Transverse colon (tissue), 4 donors: ENCODE results near the gene TMEM132C. TPM values are rescaled to one million over a fixed set of nuclear protein-coding genes. Genes with fewer than 3 reads are reported as not detected.

ENCODE experiments used
- DNase-seq: peaks from one replicate; pipeline ENCODE4 v3.0.0-alpha.2; 2019
- H3K27ac ChIP-seq, 4 donors: fragments of 200-600 bp; sonication (generic); 2 replicates each; pipeline ENCODE4 v1.5.1; 2016 to 2018; ENCODE audit warnings: inconsistent platforms in 4 of 4
- H3K27me3 ChIP-seq: fragments of 200-600 bp; sonication (generic); 2 replicates; pipeline ENCODE4 v1.5.1; 2017; ENCODE audit warnings: inconsistent platforms
- H3K36me3 ChIP-seq, 4 donors: fragments of 200-600 bp; sonication (generic); 2 replicates each; pipeline ENCODE4 v1.5.1; 2017 to 2019; ENCODE audit warnings: inconsistent platforms in 4 of 4
- H3K4me1 ChIP-seq, 4 donors: fragments of 200-600 bp; sonication (generic); 2 replicates each; pipeline ENCODE4 v1.5.1; 2017 to 2020; ENCODE audit warnings: inconsistent platforms in 4 of 4
- H3K4me3 ChIP-seq, 4 donors: fragments of 200-600 bp; sonication (generic); 1 replicate in 1 of 4; 2 replicates in 3 of 4; pipeline versions ENCODE4 v1.5.1 to v1.6.1; 2017 to 2019; ENCODE audit warnings: inconsistent platforms in 4 of 4
- H3K9me3 ChIP-seq, 2 donors: fragments of 200-600 bp; sonication (generic); 2 replicates each; pipeline ENCODE4 v1.5.1; 2017 to 2019; ENCODE audit warnings: inconsistent platforms in 2 of 2
- CTCF ChIP-seq, 5 experiments: fragments of 200-600 bp in 3 of 5; fragments of 450-650 bp in 2 of 5; sonication (generic) in 3 of 5; IDR thresholded peaks; 1 replicate in 2 of 5; 2 replicates in 3 of 5; pipeline ENCODE4 v1.5.1; 2016 to 2017; ENCODE audit warnings: antibody characterized with exemption in 5 of 5, inconsistent platforms in 3 of 5, mild to moderate bottlenecking in 2 of 5, moderate library complexity in 1 of 5
- EP300 ChIP-seq: sonication (generic); formaldehyde crosslinking; IDR thresholded peaks from one replicate; pipeline ENCODE4 v1.6.1; 2017; ENCODE audit warnings: antibody characterized with exemption, low read depth
- POLR2A ChIP-seq: fragments of 450-650 bp; IDR thresholded peaks from one replicate; pipeline ENCODE4 v1.6.1; 2016; ENCODE audit warnings: antibody characterized with exemption, mild to moderate bottlenecking, moderate library complexity
- POLR2AphosphoS5 ChIP-seq, 3 donors: sonication (generic); formaldehyde crosslinking; IDR thresholded peaks; one replicate each; pipeline ENCODE4 v1.6.1; 2016; ENCODE audit warnings: antibody characterized with exemption in 3 of 3
- WGBS, 2 donors: methylation state at CpG; one replicate each; pipeline ENCODE4 v1.1.5; 2018; ENCODE audit warnings: low coverage in 1 of 2; 5-methylcytosine and 5-hydroxymethylcytosine counted together
- in situ Hi-C, 4 donors: fragments of 200-750 bp; cut with MboI; loops; one replicate each; pipeline versions ENCODE4 v1.15.0 to v1.15.1; 2017; ENCODE audit warnings: low sequenced_read_pairs in 3 of 4, low pct_ligation_motif_present in 1 of 4, low pct_unique_long_range_greater_than_20kb in 1 of 4
- intact Hi-C: fragments of 100-400 bp; cut with DNase I; formaldehyde crosslinking; loops from one replicate; pipeline ENCODE4 v1.15.1; 2023; ENCODE audit warnings: low total_unique reads
- total RNA-seq, 4 donors: library from RNA; depleted of rRNA; stranded (reverse); fragments of >200 nt; gene quantifications; one replicate each; pipeline ENCODE4 v1.1.0, GENCODE V29; 2016

Gene TMEM132C
- total RNA-seq, 4 donors from 2014 or later, result 0.20 to 1.6 (median 0.58) TPM

- DNase-seq, result no peak
- no peak for TF ChIP-seq POLR2AphosphoS5 (IDR thresholded peaks at IDR 0.05)
- no peak for TF ChIP-seq CTCF (IDR thresholded peaks at IDR 0.05)
- no peak for TF ChIP-seq POLR2A
- no peak for TF ChIP-seq EP300
- no peak overlapping the region for H3K4me3 ChIP-seq
- intact Hi-C loops (no loop called here), in situ Hi-C loops (no loop called here)
- no peaks in the 10 kb centered on the region for H3K9me3 ChIP-seq
- no peaks in the 10 kb centered on the region for H3K27me3 ChIP-seq
- H3K27ac ChIP-seq, result no peak overlapping the region
- 74 to 90% methylated on average over 4 to 5 of the region's 5 CpGs for WGBS, 2 donors
- no peaks in the 10 kb centered on the region for H3K4me1 ChIP-seq
- H3K36me3 ChIP-seq, result no peaks in the 10 kb centered on the region
Observed at GRCh38 chr12:128671528-128672042, 404.6 kb downstream of the TMEM132C start.

- H3K27me3 ChIP-seq, result no peaks in the 10 kb centered on the region
- TF ChIP-seq POLR2A (no peak), CTCF (IDR thresholded peaks at IDR 0.05) (no peak), POLR2AphosphoS5 (IDR thresholded peaks at IDR 0.05) (no peak), EP300 (no peak)
- H3K36me3 ChIP-seq, result no peaks in the 10 kb centered on the region
- in situ Hi-C loops, result no loop called here
- no peak overlapping the region for H3K27ac ChIP-seq
- DNase-seq, result no peak
- intact Hi-C loops, result no loop called here
- H3K4me1 ChIP-seq, result no peaks in the 10 kb centered on the region
- H3K4me3 ChIP-seq, result no peak overlapping the region
- no peaks in the 10 kb centered on the region for H3K9me3 ChIP-seq
Observed at GRCh38 chr12:128672428-128672827, 405.5 kb downstream of the TMEM132C start.

- DNase-seq, result no peak
- TF ChIP-seq POLR2A (no peak), POLR2AphosphoS5 (IDR thresholded peaks at IDR 0.05) (no peak), CTCF (IDR thresholded peaks at IDR 0.05) (no peak), EP300 (no peak)
- H3K4me1 ChIP-seq, result no peaks in the 10 kb centered on the region
- in situ Hi-C loops (no loop called here), intact Hi-C loops (no loop called here)
- H3K9me3 ChIP-seq, result no peaks in the 10 kb centered on the region
- WGBS, 2 donors, result 44 to 70% methylated on average over 1 to 4 of the region's 4 CpGs
- H3K27me3 ChIP-seq, result no peaks in the 10 kb centered on the region
- no peaks in the 10 kb centered on the region for H3K36me3 ChIP-seq
- no peak overlapping the region for H3K27ac ChIP-seq
- H3K4me3 ChIP-seq, result no peak overlapping the region
Observed at GRCh38 chr12:128672893-128673292, 405.9 kb downstream of the TMEM132C start.

- Histone ChIP-seq H3K36me3 (no peaks in the 10 kb centered on the region), H3K27me3 (no peaks in the 10 kb centered on the region), H3K4me1 (no peaks in the 10 kb centered on the region), H3K9me3 (no peaks in the 10 kb centered on the region), H3K27ac (no peak overlapping the region), H3K4me3 (no peak overlapping the region)
- intact Hi-C loops, result no loop called here
- in situ Hi-C loops, result no loop called here
- no peak for DNase-seq
- TF ChIP-seq EP300 (no peak), POLR2AphosphoS5 (IDR thresholded peaks at IDR 0.05) (no peak), POLR2A (no peak), CTCF (IDR thresholded peaks at IDR 0.05) (no peak)
Observed at GRCh38 chr12:128675576-128675975, 408.6 kb downstream of the TMEM132C start.
